H1 (cell line): ENCODE results near the gene TOP3B.

ENCODE experiments used
- CHD2 ChIP-seq: IDR thresholded peaks from 2 replicates; pipeline ENCODE4 v1.6.1; 2012; ENCODE audit warnings: low read length, improper control_type of control experiment
- EP300 ChIP-seq, 2 experiments: IDR thresholded peaks; 1 replicate in 1 of 2; 2 replicates in 1 of 2; pipeline ENCODE4 v1.6.1; 2011 to 2012; ENCODE audit warnings: low read depth in 2 of 2, low read length in 2 of 2, mild to moderate bottlenecking in 2 of 2, borderline replicate concordance in 1 of 2, inconsistent platforms in 1 of 2, moderate library complexity in 1 of 2
- EZH2 ChIP-seq: fragments of 200-600 bp; sonication (generic); IDR thresholded peaks from 2 replicates; pipeline ENCODE4 v1.7.1; 2012; ENCODE audit warnings: low read depth, mild to moderate bottlenecking, moderate library complexity, low read length, inconsistent platforms; ENCODE audit not compliant: severe bottlenecking
- FOSL1 ChIP-seq: IDR thresholded peaks from 2 replicates; pipeline ENCODE4 v1.6.1; 2011; ENCODE audit warnings: mild to moderate bottlenecking, low read depth, low read length, moderate library complexity; ENCODE audit not compliant: insufficient read depth
- HDAC2 ChIP-seq, 2 experiments: fragments of 300-600 bp in 1 of 2; sonication (generic) in 1 of 2; IDR thresholded peaks; 2 replicates each; pipeline ENCODE4 v1.6.1; 2011 to 2012; ENCODE audit warnings: low read depth in 2 of 2, low read length in 2 of 2, mild to moderate bottlenecking in 2 of 2, moderate library complexity in 2 of 2, borderline replicate concordance in 1 of 2, inconsistent platforms in 1 of 2
- NRF1 ChIP-seq: IDR thresholded peaks from 2 replicates; pipeline ENCODE4 v1.6.1; 2011; ENCODE audit warnings: mild to moderate bottlenecking, low read depth, low read length, improper control_type of control experiment
- POLR2A ChIP-seq, 2 experiments: IDR thresholded peaks; 1 replicate in 1 of 2; 2 replicates in 1 of 2; pipeline ENCODE4 v1.6.1; 2011; ENCODE audit warnings: low read depth in 2 of 2, low read length in 2 of 2, mild to moderate bottlenecking in 2 of 2; ENCODE audit errors: control extremely low read depth in 1 of 2
- RXRA ChIP-seq: IDR thresholded peaks from 2 replicates; pipeline ENCODE4 v1.6.1; 2011; ENCODE audit warnings: low read depth, mild to moderate bottlenecking, low read length, moderate library complexity; ENCODE audit not compliant: insufficient read depth
- TEAD4 ChIP-seq: IDR thresholded peaks from 2 replicates; pipeline ENCODE4 v1.6.1; 2012; ENCODE audit warnings: low read depth, low read length, inconsistent platforms, mixed read lengths
- TF ChIP-seq, protein P1 (sequence below): IDR thresholded peaks from 2 replicates; pipeline ENCODE4 v1.6.1; 2011; ENCODE audit warnings: low read length, improper control_type of control experiment
- TF ChIP-seq, protein P2 (sequence below): IDR thresholded peaks from 2 replicates; pipeline ENCODE4 v1.6.1; 2012; ENCODE audit warnings: inconsistent platforms
- TF ChIP-seq, protein P3 (sequence below), 3 experiments: IDR thresholded peaks; 1 replicate in 2 of 3; 2 replicates in 1 of 3; pipeline versions ENCODE4 v1.5.1 to v1.6.1; 2011; ENCODE audit warnings: low read length in 3 of 3, mild to moderate bottlenecking in 3 of 3, inconsistent platforms in 2 of 3, low read depth in 1 of 3, moderate library complexity in 1 of 3; ENCODE audit not compliant: insufficient read depth in 1 of 3; ENCODE audit errors: control extremely low read depth in 1 of 3
- TF ChIP-seq, protein P4 (sequence below): IDR thresholded peaks from 2 replicates; pipeline ENCODE4 v1.6.1; 2012; ENCODE audit warnings: low read length, inconsistent platforms

GRCh38 chr22:21939461-21939913 lies 43.1 kb downstream of the TOP3B start:
- TF ChIP-seq, protein P1, sequence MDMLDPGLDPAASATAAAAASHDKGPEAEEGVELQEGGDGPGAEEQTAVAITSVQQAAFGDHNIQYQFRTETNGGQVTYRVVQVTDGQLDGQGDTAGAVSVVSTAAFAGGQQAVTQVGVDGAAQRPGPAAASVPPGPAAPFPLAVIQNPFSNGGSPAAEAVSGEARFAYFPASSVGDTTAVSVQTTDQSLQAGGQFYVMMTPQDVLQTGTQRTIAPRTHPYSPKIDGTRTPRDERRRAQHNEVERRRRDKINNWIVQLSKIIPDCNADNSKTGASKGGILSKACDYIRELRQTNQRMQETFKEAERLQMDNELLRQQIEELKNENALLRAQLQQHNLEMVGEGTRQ: no peak
- TF ChIP-seq POLR2A (IDR thresholded peaks at IDR 0.05; ENCODE audit: control extremely low read depth in 1 of 2, low read depth in 2 of 2, low read length in 2 of 2) (no peak), EP300 (IDR thresholded peaks at IDR 0.05; ENCODE audit: borderline replicate concordance in 1 of 2, low read depth in 2 of 2, low read length in 2 of 2) (no peak), FOSL1 (no peak), NRF1 (no peak), HDAC2 (IDR thresholded peaks at IDR 0.05; ENCODE audit: borderline replicate concordance in 1 of 2, low read depth in 2 of 2, low read length in 2 of 2) (no peak), TEAD4 (no peak), RXRA (no peak), EZH2 (no peak), CHD2 (no peak)
- TF ChIP-seq, protein P2, sequence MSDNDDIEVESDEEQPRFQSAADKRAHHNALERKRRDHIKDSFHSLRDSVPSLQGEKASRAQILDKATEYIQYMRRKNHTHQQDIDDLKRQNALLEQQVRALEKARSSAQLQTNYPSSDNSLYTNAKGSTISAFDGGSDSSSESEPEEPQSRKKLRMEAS: no peak
- TF ChIP-seq, protein P3, sequence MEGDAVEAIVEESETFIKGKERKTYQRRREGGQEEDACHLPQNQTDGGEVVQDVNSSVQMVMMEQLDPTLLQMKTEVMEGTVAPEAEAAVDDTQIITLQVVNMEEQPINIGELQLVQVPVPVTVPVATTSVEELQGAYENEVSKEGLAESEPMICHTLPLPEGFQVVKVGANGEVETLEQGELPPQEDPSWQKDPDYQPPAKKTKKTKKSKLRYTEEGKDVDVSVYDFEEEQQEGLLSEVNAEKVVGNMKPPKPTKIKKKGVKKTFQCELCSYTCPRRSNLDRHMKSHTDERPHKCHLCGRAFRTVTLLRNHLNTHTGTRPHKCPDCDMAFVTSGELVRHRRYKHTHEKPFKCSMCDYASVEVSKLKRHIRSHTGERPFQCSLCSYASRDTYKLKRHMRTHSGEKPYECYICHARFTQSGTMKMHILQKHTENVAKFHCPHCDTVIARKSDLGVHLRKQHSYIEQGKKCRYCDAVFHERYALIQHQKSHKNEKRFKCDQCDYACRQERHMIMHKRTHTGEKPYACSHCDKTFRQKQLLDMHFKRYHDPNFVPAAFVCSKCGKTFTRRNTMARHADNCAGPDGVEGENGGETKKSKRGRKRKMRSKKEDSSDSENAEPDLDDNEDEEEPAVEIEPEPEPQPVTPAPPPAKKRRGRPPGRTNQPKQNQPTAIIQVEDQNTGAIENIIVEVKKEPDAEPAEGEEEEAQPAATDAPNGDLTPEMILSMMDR (IDR thresholded peaks at IDR 0.05; ENCODE audit: control extremely low read depth in 1 of 3, insufficient read depth in 1 of 3, low read depth in 1 of 3, low read length in 3 of 3): no peak
- TF ChIP-seq, protein P4, sequence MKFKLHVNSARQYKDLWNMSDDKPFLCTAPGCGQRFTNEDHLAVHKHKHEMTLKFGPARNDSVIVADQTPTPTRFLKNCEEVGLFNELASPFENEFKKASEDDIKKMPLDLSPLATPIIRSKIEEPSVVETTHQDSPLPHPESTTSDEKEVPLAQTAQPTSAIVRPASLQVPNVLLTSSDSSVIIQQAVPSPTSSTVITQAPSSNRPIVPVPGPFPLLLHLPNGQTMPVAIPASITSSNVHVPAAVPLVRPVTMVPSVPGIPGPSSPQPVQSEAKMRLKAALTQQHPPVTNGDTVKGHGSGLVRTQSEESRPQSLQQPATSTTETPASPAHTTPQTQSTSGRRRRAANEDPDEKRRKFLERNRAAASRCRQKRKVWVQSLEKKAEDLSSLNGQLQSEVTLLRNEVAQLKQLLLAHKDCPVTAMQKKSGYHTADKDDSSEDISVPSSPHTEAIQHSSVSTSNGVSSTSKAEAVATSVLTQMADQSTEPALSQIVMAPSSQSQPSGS: no peak
